HCT116 (cell line): Measurements from ENCODE around the gene MAJIN. TPM values are rescaled to one million over a fixed set of nuclear protein-coding genes. Genes with fewer than 3 reads are reported as not detected.

Experiments used
- ATAC-seq: fragments of 200-7000 bp; cut with Tn5 transposase; 2 replicates; pipeline ENCODE4 v1.9.1; 2020; ENCODE audit warnings: mild to moderate bottlenecking, moderate library complexity
- BruUV-seq: library from RNA; stranded (reverse); fragments of 400-500 nt; replicated peaks from 2 replicates; lab custom pipeline; 2021; lab: Mats Ljungman, UMichigan
- CTCF ChIA-PET: fragments of 300-600 bp; sonication (Branson Sonifier 250); formaldehyde crosslinking; loops from one replicate; lab custom pipeline; 2021; ENCODE audit warnings: antibody characterized with exemption; lab: Charles Lee
- POLR2A ChIA-PET: fragments of 300-600, 350-600 bp; sonication (Branson Sonifier 250); formaldehyde crosslinking; loops from one replicate; lab custom pipeline; 2021; ENCODE audit warnings: antibody characterized with exemption; lab: Charles Lee
- RAD21 ChIA-PET, 2 experiments: fragments of 300-600 bp; sonication (Branson Sonifier 250); formaldehyde crosslinking; loops; one replicate each; lab custom pipeline; 2023; ENCODE audit warnings: low total read pairs in 2 of 2; ENCODE audit not compliant: uncharacterized antibody in 2 of 2, unreplicated experiment in 2 of 2, low non-redundant PET in 1 of 2; lab: Charles Lee
- DNase-seq: peaks from one replicate; pipeline ENCODE4 v3.0.0-alpha.2; 2010; ENCODE audit warnings: low read depth, low spot score
- H2AFZ ChIP-seq: fragments of 200-600 bp; shearing (Covaris generic), sonication (generic); 2 replicates; pipeline ENCODE4 v1.6.1; 2017; ENCODE audit warnings: low read depth, mixed run types, mixed read lengths, antibody characterized with exemption, low read length; ENCODE audit not compliant: poor library complexity, severe bottlenecking
- H3K27ac ChIP-seq: 2 replicates; pipeline ENCODE4 v1.5.1; 2012; ENCODE audit warnings: low read depth, low read length
- H3K27me3 ChIP-seq: fragments of 200-600 bp; sonication (generic); 2 replicates; pipeline ENCODE4 v1.6.1; 2016; ENCODE audit warnings: mixed run types, low read length, mixed read lengths; ENCODE audit not compliant: insufficient read depth
- H3K36me3 ChIP-seq, 2 experiments: fragments of 200-500 bp in 1 of 2; fragments of 200-600 bp in 1 of 2; sonication (Bioruptor generic) in 1 of 2; sonication (generic) in 1 of 2; 2 replicates each; pipeline versions ENCODE4 v1.5.1 to v1.6.1; 2014 to 2016; ENCODE audit warnings: low read length in 2 of 2, inconsistent platforms in 1 of 2, mixed read lengths in 1 of 2, mixed run types in 1 of 2; ENCODE audit not compliant: insufficient read depth in 2 of 2, control insufficient read depth in 1 of 2
- H3K4me1 ChIP-seq, 2 experiments: fragments of 200-600 bp in 1 of 2; sonication (generic) in 1 of 2; 2 replicates each; pipeline versions ENCODE4 v1.5.1 to v1.6.1; 2012 to 2017; ENCODE audit warnings: low read length in 2 of 2, inconsistent platforms in 1 of 2, mild to moderate bottlenecking in 1 of 2, mixed read lengths in 1 of 2, mixed run types in 1 of 2, moderate library complexity in 1 of 2; ENCODE audit not compliant: insufficient read depth in 2 of 2, control insufficient read depth in 1 of 2
- H3K4me2 ChIP-seq: fragments of 200-600 bp; sonication (generic); 2 replicates; pipeline ENCODE4 v1.6.1; 2017; ENCODE audit warnings: mixed run types, low read length, mixed read lengths
- H3K4me3 ChIP-seq, 2 experiments: fragments of 200-600 bp in 1 of 2; sonication (generic) in 1 of 2; replicated peaks in 1 of 2; 2 replicates each; pipeline ENCODE4 v1.5.1; 2011 to 2016; ENCODE audit warnings: low read length in 2 of 2, control low read depth in 1 of 2, low read depth in 1 of 2, mild to moderate bottlenecking in 1 of 2, mixed read lengths in 1 of 2, mixed run types in 1 of 2
- H3K79me2 ChIP-seq: fragments of 200-600 bp; sonication (generic); 2 replicates; pipeline ENCODE4 v1.6.1; 2017; ENCODE audit warnings: mild to moderate bottlenecking, mixed run types, low read length, moderate library complexity, mixed read lengths; ENCODE audit not compliant: insufficient read depth
- H3K9ac ChIP-seq: fragments of 200-600 bp; sonication (generic); 2 replicates; pipeline ENCODE4 v1.6.1; 2016; ENCODE audit warnings: low read length, mixed read lengths
- H3K9me2 ChIP-seq: fragments of 200-600 bp; sonication (generic), shearing (Covaris generic); 2 replicates; pipeline ENCODE4 v1.6.1; 2017; ENCODE audit warnings: mixed run types, mild to moderate bottlenecking, moderate library complexity; ENCODE audit not compliant: insufficient read depth
- H3K9me3 ChIP-seq, 2 experiments: fragments of 200-500 bp in 1 of 2; fragments of 200-600 bp in 1 of 2; sonication (Bioruptor generic) in 1 of 2; sonication (generic) in 1 of 2; 2 replicates each; pipeline ENCODE4 v1.6.1; 2014 to 2017; ENCODE audit warnings: low read length in 2 of 2, mixed read lengths in 2 of 2, inconsistent platforms in 1 of 2, low read depth in 1 of 2, mild to moderate bottlenecking in 1 of 2, mixed run types in 1 of 2, moderate library complexity in 1 of 2; ENCODE audit not compliant: control insufficient read depth in 1 of 2, insufficient read depth in 1 of 2
- H4K20me1 ChIP-seq: fragments of 200-600 bp; sonication (generic), shearing (Covaris generic); 2 replicates; pipeline ENCODE4 v1.6.1; 2017; ENCODE audit warnings: mixed run types, mild to moderate bottlenecking, moderate library complexity; ENCODE audit not compliant: insufficient read depth
- CBX3 ChIP-seq: IDR thresholded peaks from 2 replicates; pipeline ENCODE4 v1.6.1; 2012; ENCODE audit warnings: low read depth
- ELF1 ChIP-seq: IDR thresholded peaks from 2 replicates; pipeline ENCODE4 v1.6.1; 2012; ENCODE audit warnings: low read depth, borderline replicate concordance
- EZH2 ChIP-seq: fragments of 200-600 bp; sonication (generic); IDR thresholded peaks from 2 replicates; pipeline ENCODE4 v1.6.1; 2017; ENCODE audit warnings: antibody characterized with exemption, mixed run types
- EZH2phosphoT487 ChIP-seq: fragments of 200-600 bp; IDR thresholded peaks from 2 replicates; pipeline ENCODE4 v1.6.1; 2018; ENCODE audit warnings: antibody characterized with exemption, borderline replicate concordance
- FOSL1 ChIP-seq: IDR thresholded peaks from 2 replicates; pipeline ENCODE4 v1.6.1; 2012; ENCODE audit warnings: low read depth
- JUND ChIP-seq: IDR thresholded peaks from 2 replicates; pipeline ENCODE4 v1.6.1; 2012
- POLR2AphosphoS5 ChIP-seq: IDR thresholded peaks from 2 replicates; pipeline ENCODE4 v1.6.1; 2011; ENCODE audit warnings: mild to moderate bottlenecking, low read depth, low read length, moderate library complexity
- TCF7L2 ChIP-seq: IDR thresholded peaks from 2 replicates; pipeline ENCODE4 v1.7.0; 2011; ENCODE audit warnings: borderline replicate concordance, inconsistent platforms; ENCODE audit not compliant: insufficient read depth, insufficient read length; ENCODE audit errors: extremely low read depth
- YY1 ChIP-seq: IDR thresholded peaks from 2 replicates; pipeline ENCODE4 v1.6.1; 2011; ENCODE audit warnings: low read length, low read depth, moderate library complexity, mild to moderate bottlenecking; ENCODE audit not compliant: insufficient replicate concordance; ENCODE audit errors: extremely low read depth
- ZNF274 ChIP-seq: fragments of 200-500 bp; sonication (Bioruptor generic); IDR thresholded peaks from 2 replicates; pipeline ENCODE4 v1.6.1; 2014; ENCODE audit warnings: mild to moderate bottlenecking, low read depth, low read length, inconsistent platforms
- intact Hi-C: fragments of 100-400 bp; cut with micrococcal nuclease; formaldehyde crosslinking; loops from 2 replicates; pipeline ENCODE4 v1.10.0; 2022
- total RNA-seq: library from RNA; stranded (reverse); gene quantifications from one replicate; pipeline ENCODE4 v1.2.1, GENCODE V29; 2021; ENCODE audit not compliant: unreplicated experiment
- TF ChIP-seq, protein P1 (sequence below), 3 experiments: fragments of 200-600 bp in 1 of 3; sonication (generic) in 1 of 3; IDR thresholded peaks in 2 of 3; conservative IDR thresholded peaks in 1 of 3; 2 replicates each; pipeline ENCODE4 v1.5.1; 2012 to 2017; ENCODE audit warnings: low read depth in 2 of 3, low read length in 2 of 3, antibody characterized with exemption in 1 of 3, borderline replicate concordance in 1 of 3, control low read depth in 1 of 3, mild to moderate bottlenecking in 1 of 3, mixed read lengths in 1 of 3, mixed run types in 1 of 3, moderate library complexity in 1 of 3; ENCODE audit not compliant: insufficient read depth in 1 of 3
- TF ChIP-seq, protein P2 (sequence below): IDR thresholded peaks from 2 replicates; pipeline ENCODE4 v1.6.1; 2012; ENCODE audit warnings: low read depth

MAJIN gene
- total RNA-seq, 1 experiment from 2014 or later, result not detected

DNA sequence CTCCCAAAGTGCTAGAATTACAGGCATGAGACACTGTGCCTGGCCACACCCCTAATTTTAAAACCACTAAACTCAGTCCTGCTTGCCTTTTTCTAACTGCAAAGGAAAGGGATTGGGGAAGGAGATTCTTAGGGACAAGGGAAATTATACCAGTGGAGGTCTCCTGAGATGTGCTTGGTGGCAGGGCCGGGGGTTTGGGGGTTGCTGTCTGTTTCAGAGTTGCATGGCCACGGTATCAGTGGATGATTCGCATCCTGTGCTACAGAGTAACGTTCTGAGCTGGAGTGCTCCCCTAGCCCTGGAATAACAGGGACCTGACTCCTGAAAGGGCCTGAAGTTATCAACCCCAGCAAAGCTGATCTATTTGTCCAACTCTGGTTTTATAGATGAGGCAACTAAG lies 35.4 kb downstream of the MAJIN start:
- peaks cover 8 to 15% of the 10 kb centered on the region in 2 experiments; a peak in 3 of 4 replicates for H3K4me1 ChIP-seq
- no peak overlapping the region for H2AFZ ChIP-seq
- no peaks in the 10 kb centered on the region for H3K27me3 ChIP-seq
- ChIA-PET POLR2A (no interaction called here), CTCF (no interaction called here), RAD21 (no interaction called here)
- no peaks in the 10 kb centered on the region for H3K79me2 ChIP-seq
- H3K4me3 ChIP-seq, result no peak overlapping the region
- H4K20me1 ChIP-seq, result no peaks in the 10 kb centered on the region
- H3K9me3 ChIP-seq, result no peaks in the 10 kb centered on the region
- BruUV-seq, result no TSS peak
- ATAC-seq (no peak), DNase-seq (no peak)
- TF ChIP-seq ELF1 (no peak), CBX3 (no peak), POLR2AphosphoS5 (no peak), JUND (no peak), FOSL1 (no peak), EZH2phosphoT487 (no peak), YY1 (no peak), ZNF274 (no peak), TCF7L2 (no peak), EZH2 (no peak)
- TF ChIP-seq, protein P1, sequence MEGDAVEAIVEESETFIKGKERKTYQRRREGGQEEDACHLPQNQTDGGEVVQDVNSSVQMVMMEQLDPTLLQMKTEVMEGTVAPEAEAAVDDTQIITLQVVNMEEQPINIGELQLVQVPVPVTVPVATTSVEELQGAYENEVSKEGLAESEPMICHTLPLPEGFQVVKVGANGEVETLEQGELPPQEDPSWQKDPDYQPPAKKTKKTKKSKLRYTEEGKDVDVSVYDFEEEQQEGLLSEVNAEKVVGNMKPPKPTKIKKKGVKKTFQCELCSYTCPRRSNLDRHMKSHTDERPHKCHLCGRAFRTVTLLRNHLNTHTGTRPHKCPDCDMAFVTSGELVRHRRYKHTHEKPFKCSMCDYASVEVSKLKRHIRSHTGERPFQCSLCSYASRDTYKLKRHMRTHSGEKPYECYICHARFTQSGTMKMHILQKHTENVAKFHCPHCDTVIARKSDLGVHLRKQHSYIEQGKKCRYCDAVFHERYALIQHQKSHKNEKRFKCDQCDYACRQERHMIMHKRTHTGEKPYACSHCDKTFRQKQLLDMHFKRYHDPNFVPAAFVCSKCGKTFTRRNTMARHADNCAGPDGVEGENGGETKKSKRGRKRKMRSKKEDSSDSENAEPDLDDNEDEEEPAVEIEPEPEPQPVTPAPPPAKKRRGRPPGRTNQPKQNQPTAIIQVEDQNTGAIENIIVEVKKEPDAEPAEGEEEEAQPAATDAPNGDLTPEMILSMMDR (IDR thresholded peaks at IDR 0.05 in 2 of 3, conservative IDR thresholded peaks at IDR 0.05 in 1 of 3; ENCODE audit: borderline replicate concordance in 1 of 3, insufficient read depth in 1 of 3, low read depth in 2 of 3, low read length in 2 of 3), result no peak
- TF ChIP-seq, protein P2, sequence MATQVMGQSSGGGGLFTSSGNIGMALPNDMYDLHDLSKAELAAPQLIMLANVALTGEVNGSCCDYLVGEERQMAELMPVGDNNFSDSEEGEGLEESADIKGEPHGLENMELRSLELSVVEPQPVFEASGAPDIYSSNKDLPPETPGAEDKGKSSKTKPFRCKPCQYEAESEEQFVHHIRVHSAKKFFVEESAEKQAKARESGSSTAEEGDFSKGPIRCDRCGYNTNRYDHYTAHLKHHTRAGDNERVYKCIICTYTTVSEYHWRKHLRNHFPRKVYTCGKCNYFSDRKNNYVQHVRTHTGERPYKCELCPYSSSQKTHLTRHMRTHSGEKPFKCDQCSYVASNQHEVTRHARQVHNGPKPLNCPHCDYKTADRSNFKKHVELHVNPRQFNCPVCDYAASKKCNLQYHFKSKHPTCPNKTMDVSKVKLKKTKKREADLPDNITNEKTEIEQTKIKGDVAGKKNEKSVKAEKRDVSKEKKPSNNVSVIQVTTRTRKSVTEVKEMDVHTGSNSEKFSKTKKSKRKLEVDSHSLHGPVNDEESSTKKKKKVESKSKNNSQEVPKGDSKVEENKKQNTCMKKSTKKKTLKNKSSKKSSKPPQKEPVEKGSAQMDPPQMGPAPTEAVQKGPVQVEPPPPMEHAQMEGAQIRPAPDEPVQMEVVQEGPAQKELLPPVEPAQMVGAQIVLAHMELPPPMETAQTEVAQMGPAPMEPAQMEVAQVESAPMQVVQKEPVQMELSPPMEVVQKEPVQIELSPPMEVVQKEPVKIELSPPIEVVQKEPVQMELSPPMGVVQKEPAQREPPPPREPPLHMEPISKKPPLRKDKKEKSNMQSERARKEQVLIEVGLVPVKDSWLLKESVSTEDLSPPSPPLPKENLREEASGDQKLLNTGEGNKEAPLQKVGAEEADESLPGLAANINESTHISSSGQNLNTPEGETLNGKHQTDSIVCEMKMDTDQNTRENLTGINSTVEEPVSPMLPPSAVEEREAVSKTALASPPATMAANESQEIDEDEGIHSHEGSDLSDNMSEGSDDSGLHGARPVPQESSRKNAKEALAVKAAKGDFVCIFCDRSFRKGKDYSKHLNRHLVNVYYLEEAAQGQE, result no peak
- no peaks in the 10 kb centered on the region for H3K9me2 ChIP-seq
- no peak overlapping the region for H3K4me2 ChIP-seq
- H3K36me3 ChIP-seq, result no peaks in the 10 kb centered on the region
- no peak overlapping the region for H3K27ac ChIP-seq
- intact Hi-C loops, result no loop called here
- H3K9ac ChIP-seq, result no peak overlapping the region
